ENCODE results near the gene SIGMAR1. TPM values are rescaled to one million over a fixed set of nuclear protein-coding genes. Genes with fewer than 3 reads are reported as not detected.

Gene SIGMAR1
- total RNA-seq, 1 experiment from 2014 or later = 99.8 TPM

GRCh38 chr9:34599546-34599945, 38.0 kb downstream of the SIGMAR1 start:
- Mint-ChIP-seq H3K36me3 (ENCODE audit: insufficient read depth, unreplicated experiment) (no peaks in the 10 kb centered on the region), H3K9me3 (ENCODE audit: unreplicated experiment) (no peaks in the 10 kb centered on the region), H3K4me1 (ENCODE audit: insufficient read depth, unreplicated experiment) (peaks cover 9% of the 10 kb centered on the region), H3K4me3 (ENCODE audit: unreplicated experiment) (no peak overlapping the region), H3K27ac (ENCODE audit: low read depth, unreplicated experiment) (no peak overlapping the region), H3K27me3 (ENCODE audit: insufficient read depth, unreplicated experiment) (no peaks in the 10 kb centered on the region)
- CTCF ChIA-PET = interaction anchor here (0.6 to 4.1 kb wide), 8 partner anchors 12 to 482 kb away, joined by 3 to 19 read pairs (median 4); no protein-coding TSS in a partner anchor
- no TSS peak for BruUV-seq (replicated peaks)
- intact Hi-C loops (cut with micrococcal nuclease) = no loop called here
- POLR2A ChIA-PET = no interaction called here
- DNase-seq (ENCODE audit: unreplicated experiment) = no peak
- no peak for TF ChIP-seq CTCF (IDR thresholded peaks at IDR 0.05; ENCODE audit: unreplicated experiment)

GRCh38 chr9:34594177-34594576, 43.4 kb downstream of the SIGMAR1 start:
- H3K36me3 Mint-ChIP-seq (ENCODE audit: insufficient read depth, unreplicated experiment) = no peaks in the 10 kb centered on the region
- no TSS peak for BruUV-seq (replicated peaks)
- ChIA-PET POLR2A (no interaction called here), CTCF (interaction anchor here (1.1 to 2.3 kb wide), 4 partner anchors 9 to 262 kb away, joined by 3 to 14 read pairs (median 8); no protein-coding TSS in a partner anchor)
- H3K27ac Mint-ChIP-seq (ENCODE audit: low read depth, unreplicated experiment) = no peak overlapping the region
- TF ChIP-seq CTCF (IDR thresholded peaks at IDR 0.05; ENCODE audit: unreplicated experiment) = no peak
- intact Hi-C loops (cut with micrococcal nuclease) = no loop called here
- peaks cover 31% of the 10 kb centered on the region for H3K27me3 Mint-ChIP-seq (ENCODE audit: insufficient read depth, unreplicated experiment)
- no peak for DNase-seq (ENCODE audit: unreplicated experiment)
- no peak overlapping the region for H3K4me3 Mint-ChIP-seq (ENCODE audit: unreplicated experiment)
- peaks cover 13% of the 10 kb centered on the region for H3K4me1 Mint-ChIP-seq (ENCODE audit: insufficient read depth, unreplicated experiment)
- no peaks in the 10 kb centered on the region for H3K9me3 Mint-ChIP-seq (ENCODE audit: unreplicated experiment)

- ChIA-PET POLR2A (interaction anchor here (0.6 kb wide), 1 partner anchor 195 kb away, joined by 3 read pairs; no protein-coding TSS in a partner anchor), CTCF (interaction anchor here (0.9 to 3.6 kb wide), 24 partner anchors 13 to 1017 kb away, joined by 3 to 37 read pairs (median 6); no protein-coding TSS in a partner anchor)
- H3K4me3 Mint-ChIP-seq (ENCODE audit: unreplicated experiment) = no peak overlapping the region
- no peaks in the 10 kb centered on the region for H3K9me3 Mint-ChIP-seq (ENCODE audit: unreplicated experiment)
- no peaks in the 10 kb centered on the region for H3K36me3 Mint-ChIP-seq (ENCODE audit: insufficient read depth, unreplicated experiment)
- H3K27ac Mint-ChIP-seq (ENCODE audit: low read depth, unreplicated experiment) = peak overlapping the region; percentile 73
- no TSS peak for BruUV-seq (replicated peaks)
- intact Hi-C loops (cut with micrococcal nuclease) = loop anchor here (2.0 kb wide), 1 partner anchor 156 kb away; no protein-coding TSS in a partner anchor
- H3K27me3 Mint-ChIP-seq (ENCODE audit: insufficient read depth, unreplicated experiment) = peaks cover 42% of the 10 kb centered on the region
- peak; percentile 47 for DNase-seq (ENCODE audit: unreplicated experiment)
- TF ChIP-seq CTCF (IDR thresholded peaks at IDR 0.05; ENCODE audit: unreplicated experiment) = no peak
- peaks cover 20% of the 10 kb centered on the region for H3K4me1 Mint-ChIP-seq (ENCODE audit: insufficient read depth, unreplicated experiment)
Observed at GRCh38 chr9:34592895-34593601, 44.5 kb downstream of the SIGMAR1 start.
